ENCODE data around the gene FAM219A. TPM values are rescaled to one million over a fixed set of nuclear protein-coding genes. Genes with fewer than 3 reads are reported as not detected.

Gene FAM219A
- total and polyA plus RNA-seq, 2 experiments from 2014 or later: 9.5 to 15.0 TPM

DNA sequence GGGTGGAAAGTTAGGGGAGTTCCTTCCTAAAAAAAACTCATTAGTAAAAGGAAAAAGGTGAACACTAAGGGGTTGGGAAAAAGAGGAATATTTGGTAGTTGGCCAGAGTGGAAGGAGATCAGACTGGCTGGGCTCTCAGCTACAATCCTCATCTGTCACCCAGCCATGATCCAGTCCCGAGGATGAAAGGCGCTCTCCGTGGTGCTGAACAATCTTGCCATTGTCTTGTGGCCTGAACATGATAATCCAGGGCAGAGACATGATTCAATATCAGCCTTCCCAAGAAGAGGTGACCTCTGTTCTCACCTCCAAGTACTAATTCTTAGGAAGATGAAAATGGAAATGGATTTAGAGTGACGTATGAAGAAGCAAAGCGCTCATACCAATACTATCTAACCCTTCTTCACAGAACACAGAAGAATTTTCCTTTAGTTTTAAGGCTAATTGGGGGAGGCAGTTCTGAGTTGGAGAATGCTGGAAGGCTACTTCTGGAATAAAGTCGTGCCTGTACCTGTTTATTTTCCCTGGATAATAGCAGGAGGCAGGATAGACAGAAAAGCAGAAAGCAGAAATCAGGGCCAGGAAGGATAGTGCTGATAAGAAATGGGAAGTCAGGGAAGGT lies 45.0 kb downstream of the FAM219A start:
- H3K4me3 ChIP-seq: no peak overlapping the region
- H3K79me2 ChIP-seq: no peaks in the 10 kb centered on the region
- H3K36me3 ChIP-seq (replicated peaks; ENCODE audit: insufficient read depth, low read depth): no peaks in the 10 kb centered on the region
- H3K9me2 ChIP-seq (replicated peaks; ENCODE audit: insufficient read depth): no peaks in the 10 kb centered on the region
- no peak overlapping the region for H2AFZ ChIP-seq
- 17% methylated on average over 6 of the region's 6 CpGs for WGBS (ENCODE audit: low lambda C conversion rate, missing lambda C conversion rate)
- no peaks in the 10 kb centered on the region for H3K4me1 ChIP-seq (ENCODE audit: insufficient read depth)
- TF ChIP-seq, protein P1, sequence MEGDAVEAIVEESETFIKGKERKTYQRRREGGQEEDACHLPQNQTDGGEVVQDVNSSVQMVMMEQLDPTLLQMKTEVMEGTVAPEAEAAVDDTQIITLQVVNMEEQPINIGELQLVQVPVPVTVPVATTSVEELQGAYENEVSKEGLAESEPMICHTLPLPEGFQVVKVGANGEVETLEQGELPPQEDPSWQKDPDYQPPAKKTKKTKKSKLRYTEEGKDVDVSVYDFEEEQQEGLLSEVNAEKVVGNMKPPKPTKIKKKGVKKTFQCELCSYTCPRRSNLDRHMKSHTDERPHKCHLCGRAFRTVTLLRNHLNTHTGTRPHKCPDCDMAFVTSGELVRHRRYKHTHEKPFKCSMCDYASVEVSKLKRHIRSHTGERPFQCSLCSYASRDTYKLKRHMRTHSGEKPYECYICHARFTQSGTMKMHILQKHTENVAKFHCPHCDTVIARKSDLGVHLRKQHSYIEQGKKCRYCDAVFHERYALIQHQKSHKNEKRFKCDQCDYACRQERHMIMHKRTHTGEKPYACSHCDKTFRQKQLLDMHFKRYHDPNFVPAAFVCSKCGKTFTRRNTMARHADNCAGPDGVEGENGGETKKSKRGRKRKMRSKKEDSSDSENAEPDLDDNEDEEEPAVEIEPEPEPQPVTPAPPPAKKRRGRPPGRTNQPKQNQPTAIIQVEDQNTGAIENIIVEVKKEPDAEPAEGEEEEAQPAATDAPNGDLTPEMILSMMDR (IDR thresholded peaks at IDR 0.05; ENCODE audit: poor library complexity): no peak
- no peak for TF ChIP-seq EZH2 (IDR thresholded peaks at IDR 0.05; ENCODE audit: borderline replicate concordance)
- TF ChIP-seq EZH2phosphoT487 (IDR thresholded peaks at IDR 0.05; ENCODE audit: low read depth, severe bottlenecking, unreplicated experiment): no peak
- no peaks in the 10 kb centered on the region for H3K9me3 ChIP-seq (ENCODE audit: low read depth)
- no peaks in the 10 kb centered on the region for H4K20me1 ChIP-seq (ENCODE audit: insufficient read depth, poor library complexity, severe bottlenecking)
- H3K4me2 ChIP-seq: no peak overlapping the region
- H3K27me3 ChIP-seq: no peaks in the 10 kb centered on the region
- DNase-seq (ENCODE audit: low spot score): peak; percentile 76
- H3K27ac ChIP-seq: no peak overlapping the region

DNA sequence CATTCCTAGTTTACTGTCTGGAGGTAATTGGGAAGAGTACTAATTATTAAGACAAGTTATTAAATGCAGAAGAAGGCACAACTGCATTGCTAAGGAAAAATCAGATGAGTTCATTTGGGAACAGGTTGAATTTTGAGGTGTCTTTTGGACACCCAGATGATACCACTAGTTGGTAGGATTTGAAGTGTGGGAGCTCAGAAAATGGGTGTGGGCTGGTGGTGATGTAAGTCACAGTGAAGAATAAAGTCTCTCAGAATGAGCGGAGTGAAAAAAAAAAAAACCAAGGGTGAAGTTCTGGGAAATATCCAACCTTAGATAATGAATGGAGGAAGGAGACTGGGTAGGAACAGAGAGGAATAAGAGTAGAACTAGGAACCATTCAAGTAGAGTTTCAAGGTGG lies 46.0 kb downstream of the FAM219A start:
- Histone ChIP-seq H3K79me2 (no peaks in the 10 kb centered on the region), H3K4me1 (ENCODE audit: insufficient read depth) (no peaks in the 10 kb centered on the region), H4K20me1 (ENCODE audit: insufficient read depth, poor library complexity, severe bottlenecking) (no peaks in the 10 kb centered on the region)

DNA sequence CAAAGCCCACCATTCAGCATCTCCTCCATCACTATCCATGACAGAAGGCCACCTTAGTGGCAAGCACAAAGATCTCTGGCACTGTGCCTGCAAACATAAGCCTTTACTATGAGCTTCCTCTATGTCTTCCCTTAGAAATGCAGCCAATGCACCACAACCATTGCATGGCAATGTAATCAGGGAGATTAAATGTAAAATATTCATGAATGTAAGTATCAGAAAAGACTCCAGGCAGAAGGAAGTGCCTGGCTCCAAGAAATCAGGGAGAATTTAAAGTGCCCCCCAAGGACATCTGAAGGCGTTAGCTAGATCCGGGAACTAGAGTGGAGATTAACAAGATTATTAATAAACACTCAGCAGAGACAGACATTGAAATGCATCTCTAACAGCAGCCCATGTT lies 49.2 kb downstream of the FAM219A start:
- Histone ChIP-seq H3K9me2 (replicated peaks; ENCODE audit: insufficient read depth) (no peaks in the 10 kb centered on the region), H3K4me2 (no peak overlapping the region), H3K27me3 (no peaks in the 10 kb centered on the region), H3K79me2 (no peaks in the 10 kb centered on the region), H3K27ac (no peak overlapping the region), H3K4me1 (ENCODE audit: insufficient read depth) (no peaks in the 10 kb centered on the region), H2AFZ (no peak overlapping the region), H3K36me3 (replicated peaks; ENCODE audit: insufficient read depth, low read depth) (no peaks in the 10 kb centered on the region), H3K4me3 (no peak overlapping the region), H3K9me3 (ENCODE audit: low read depth) (no peaks in the 10 kb centered on the region), H4K20me1 (ENCODE audit: insufficient read depth, poor library complexity, severe bottlenecking) (no peaks in the 10 kb centered on the region)
- no peak for DNase-seq (ENCODE audit: low spot score)
- TF ChIP-seq, protein P1 (IDR thresholded peaks at IDR 0.05; ENCODE audit: poor library complexity): no peak
- TF ChIP-seq EZH2 (IDR thresholded peaks at IDR 0.05; ENCODE audit: borderline replicate concordance): no peak
- no peak for TF ChIP-seq EZH2phosphoT487 (IDR thresholded peaks at IDR 0.05; ENCODE audit: low read depth, severe bottlenecking, unreplicated experiment)
- 85% methylated on average over 2 of the region's 2 CpGs for WGBS (ENCODE audit: low lambda C conversion rate, missing lambda C conversion rate)

More for the DNA sequence above, 46.0 kb downstream of the FAM219A start:
- TF ChIP-seq EZH2phosphoT487 (IDR thresholded peaks at IDR 0.05; ENCODE audit: low read depth, severe bottlenecking, unreplicated experiment): no peak
- TF ChIP-seq, protein P1 (IDR thresholded peaks at IDR 0.05; ENCODE audit: poor library complexity): no peak
- TF ChIP-seq EZH2 (IDR thresholded peaks at IDR 0.05; ENCODE audit: borderline replicate concordance): no peak
- Histone ChIP-seq H3K4me3 (no peak overlapping the region), H3K9me2 (replicated peaks; ENCODE audit: insufficient read depth) (no peaks in the 10 kb centered on the region), H2AFZ (no peak overlapping the region), H3K36me3 (replicated peaks; ENCODE audit: insufficient read depth, low read depth) (no peaks in the 10 kb centered on the region), H3K27ac (no peak overlapping the region), H3K4me2 (no peak overlapping the region), H3K27me3 (no peaks in the 10 kb centered on the region), H3K9me3 (ENCODE audit: low read depth) (no peaks in the 10 kb centered on the region)
- WGBS (ENCODE audit: low lambda C conversion rate, missing lambda C conversion rate): 95% methylated on average over 1 of the region's 1 CpG
- DNase-seq (ENCODE audit: low spot score): no peak

All from hepatocyte (in vitro differentiated cells).